Right renal cortex interstitium (tissue), 3 donors: ENCODE results near the gene NLRP10. TPM values are rescaled to one million over a fixed set of nuclear protein-coding genes. Genes with fewer than 3 reads are reported as not detected.

ENCODE experiments used
- polyA plus RNA-seq, 3 donors: library from polyadenylated mRNA; unstranded; fragments of 120-200 nt; gene quantifications; one replicate each; pipeline ENCODE4 v1.2.1, GENCODE V29; 2013; ENCODE audit not compliant: insufficient read length in 3 of 3

Gene NLRP10
- polyA plus RNA-seq, 3 donors, result not detected

Other genes with a start within 250 kb of the NLRP10 start
- not detected for gene OR5P2, start 168.5 kb downstream of the NLRP10 start, polyA plus RNA-seq
- gene OR5P3, start 134.6 kb downstream of the NLRP10 start, polyA plus RNA-seq, result not detected
- gene OR10A6, start 34.2 kb downstream of the NLRP10 start, polyA plus RNA-seq, result not detected
- under 1 TPM in 2 of 3 donors, not detected in 1; 0.06 TPM for gene OR10A3, start 23.7 kb downstream of the NLRP10 start, polyA plus RNA-seq
- 100 to 1,000 TPM; 328 to 360 (median 345) TPM for gene EIF3F, start 21.9 kb upstream of the NLRP10 start, polyA plus RNA-seq
- gene TUB, start 115.8 kb upstream of the NLRP10 start, polyA plus RNA-seq, result 10 to 100 TPM; 21.5 to 24.5 (median 24.3) TPM
- 10 to 100 TPM in 2 of 3 donors, 1 to 10 TPM in 1; 8.9 to 22.0 (median 10.5) TPM for gene RIC3, start 203.6 kb upstream of the NLRP10 start, polyA plus RNA-seq